NCI-H1694 treated with DMSO at 0.1 percent for 48 hours (cell line): ENCODE measurements around the gene KRT79.

ENCODE experiments used
- DNase-seq: peaks from one replicate; lab custom pipeline; 2025; lab: John Stamatoyannopoulos, UW

KRT79 gene

DNA sequence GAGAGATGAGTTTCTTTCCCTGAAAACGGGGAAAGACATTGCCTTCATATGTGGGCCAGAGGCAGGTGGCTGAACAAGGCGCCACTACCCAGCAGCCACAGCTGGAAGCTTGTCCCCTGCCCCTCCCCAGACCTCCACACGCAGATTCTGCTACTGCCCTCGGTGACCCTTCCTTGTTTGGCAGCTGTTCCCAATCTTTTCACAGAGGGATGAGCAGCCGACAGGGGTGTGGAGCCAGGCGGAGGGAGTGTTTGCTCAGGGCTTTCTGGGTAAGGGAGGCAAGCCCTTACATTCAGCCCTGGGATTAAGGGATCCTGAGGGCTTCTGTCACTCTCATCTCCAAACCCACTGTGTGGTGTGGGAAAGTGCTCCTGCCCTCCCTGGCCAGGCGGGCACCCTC lies 15.7 kb downstream of the KRT79 start:
- DNase-seq, result no peak

DNA sequence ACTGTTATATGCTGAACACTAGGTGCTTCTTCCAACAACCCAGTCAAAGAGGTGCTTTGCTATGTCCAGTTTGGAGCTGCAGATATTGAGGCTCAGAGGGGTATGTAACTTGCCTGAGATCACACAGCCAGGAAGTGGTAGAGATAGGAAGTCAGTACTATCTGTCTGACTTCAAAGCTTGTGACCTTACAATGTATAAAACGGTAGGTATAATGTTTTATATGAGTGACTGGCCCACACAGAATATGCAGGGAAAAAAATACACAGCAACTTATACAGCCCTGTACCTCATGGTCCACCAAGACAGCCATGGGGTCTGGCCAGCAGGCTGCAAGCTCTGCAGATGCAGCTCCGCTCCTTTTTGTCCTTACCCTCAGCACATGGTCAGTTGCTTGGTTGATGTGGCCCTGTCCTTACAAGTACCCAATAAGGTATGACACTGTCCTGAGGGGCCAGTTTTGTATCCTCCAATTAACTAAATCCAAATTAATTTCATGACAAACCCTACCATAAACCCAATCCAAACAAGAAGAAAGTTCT lies 16.3 kb downstream of the KRT79 start:
- DNase-seq, result no peak

DNA sequence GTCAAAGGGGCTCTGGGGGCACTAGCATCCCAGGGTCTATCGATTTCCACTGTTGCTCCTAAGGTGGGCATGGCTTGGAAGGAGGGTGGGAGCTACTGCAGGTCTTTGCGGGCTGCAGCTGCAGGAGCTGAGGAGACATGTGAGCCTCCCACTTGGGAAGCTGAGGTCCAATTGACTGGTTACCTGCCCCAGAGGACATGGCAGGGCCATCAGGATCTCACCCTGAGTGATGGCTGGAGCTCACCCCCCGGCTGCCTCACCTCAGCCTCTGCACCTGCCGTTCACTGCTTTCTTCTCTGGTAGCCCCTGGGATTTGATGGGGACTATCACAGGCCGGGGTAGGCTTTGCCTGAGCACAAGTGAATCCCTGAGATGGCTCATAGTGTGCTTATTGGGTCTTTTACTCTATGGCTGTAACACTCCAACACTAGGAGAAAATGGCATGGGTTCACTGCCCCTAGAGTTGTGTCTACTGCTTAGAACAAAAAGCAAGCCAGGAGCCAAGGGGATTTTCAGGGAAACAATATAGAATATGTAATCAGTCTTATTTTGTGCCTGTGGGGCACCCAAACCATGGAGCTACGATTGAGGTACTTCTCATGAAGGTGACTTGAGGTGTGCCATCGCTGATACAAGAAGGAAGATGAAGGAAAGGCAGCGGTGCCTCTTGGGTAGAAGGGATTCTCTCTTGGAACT lies 17.0 kb downstream of the KRT79 start:
- DNase-seq, result no peak

DNA sequence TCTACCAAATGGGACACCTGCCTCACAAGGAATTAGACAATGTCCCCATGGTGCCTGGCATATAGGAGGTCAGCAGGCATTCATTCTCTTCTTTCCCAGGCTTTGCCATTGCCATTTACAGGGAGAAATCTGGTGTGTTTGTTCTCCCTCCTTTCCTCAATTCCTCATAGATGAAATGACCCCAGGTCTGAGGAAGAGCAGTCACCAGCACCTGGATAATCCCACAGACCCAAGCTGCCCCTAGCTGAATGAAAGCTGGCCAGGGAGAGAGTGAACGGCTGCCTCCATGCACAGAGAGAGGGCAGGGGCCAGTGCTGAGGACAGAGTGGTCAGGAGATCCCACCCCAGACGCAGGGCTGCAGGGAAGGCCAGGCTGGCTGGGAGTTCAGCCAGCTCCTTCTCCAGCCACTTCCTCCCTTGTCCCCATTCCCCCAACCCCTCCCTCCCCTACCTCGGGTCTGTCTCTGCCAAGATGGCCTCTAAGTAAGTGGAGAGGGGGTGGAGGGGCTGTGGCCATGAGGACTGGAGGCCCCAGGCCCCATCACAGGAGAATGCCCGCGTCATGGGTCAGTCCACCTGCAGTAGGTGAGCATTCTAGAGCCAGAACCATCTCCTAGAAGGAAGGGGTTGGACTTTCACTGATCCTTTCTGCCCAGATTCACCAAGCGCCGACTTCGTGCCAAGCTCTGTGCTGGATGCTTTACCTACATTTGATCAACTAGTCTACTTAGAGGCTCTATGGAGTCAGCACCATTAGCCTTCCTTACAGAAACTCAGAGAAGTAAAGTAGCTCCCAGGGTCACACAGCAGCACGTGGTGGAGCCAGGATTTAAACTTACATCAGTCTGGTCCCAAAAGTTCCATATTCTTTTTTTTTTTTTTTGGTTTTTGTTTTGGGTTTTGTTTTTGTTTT lies 18.2 kb downstream of the KRT79 start:
- no peak for DNase-seq

GRCh38 chr12:52815161-52815560 lies 18.9 kb downstream of the KRT79 start:
- no peak for DNase-seq

- no peak for DNase-seq
Measured at GRCh38 chr12:52814710-52815155, 19.4 kb downstream of the KRT79 start.

- DNase-seq, result no peak
Measured at GRCh38 chr12:52813885-52814709, 20.0 kb downstream of the KRT79 start, which contains the start of gene KRT4. Gene KRT4 (minus strand): TSS chr12:52814116. CDS start chr12:52814058, 58 bp downstream.

- no peak for DNase-seq
Measured at GRCh38 chr12:52813203-52813819, 20.8 kb downstream of the KRT79 start.

- no peak for DNase-seq
Measured at GRCh38 chr12:52812749-52813148, 21.4 kb downstream of the KRT79 start.

DNA sequence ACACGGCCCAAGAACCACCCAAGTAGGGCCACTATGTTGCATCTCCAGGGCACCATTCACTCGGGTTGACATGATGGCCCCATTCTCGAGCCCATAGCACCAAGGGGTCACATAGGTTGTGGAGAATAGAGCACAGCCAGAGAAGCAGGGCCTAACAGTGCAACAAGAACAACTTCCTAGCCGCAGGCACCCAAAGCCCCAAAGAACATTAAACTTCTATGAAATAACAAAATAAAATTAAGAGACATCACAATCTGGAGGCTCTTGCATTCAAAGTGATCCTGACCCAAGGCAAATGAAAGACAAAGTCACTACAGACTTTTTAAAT lies 22.1 kb downstream of the KRT79 start:
- no peak for DNase-seq

DNA sequence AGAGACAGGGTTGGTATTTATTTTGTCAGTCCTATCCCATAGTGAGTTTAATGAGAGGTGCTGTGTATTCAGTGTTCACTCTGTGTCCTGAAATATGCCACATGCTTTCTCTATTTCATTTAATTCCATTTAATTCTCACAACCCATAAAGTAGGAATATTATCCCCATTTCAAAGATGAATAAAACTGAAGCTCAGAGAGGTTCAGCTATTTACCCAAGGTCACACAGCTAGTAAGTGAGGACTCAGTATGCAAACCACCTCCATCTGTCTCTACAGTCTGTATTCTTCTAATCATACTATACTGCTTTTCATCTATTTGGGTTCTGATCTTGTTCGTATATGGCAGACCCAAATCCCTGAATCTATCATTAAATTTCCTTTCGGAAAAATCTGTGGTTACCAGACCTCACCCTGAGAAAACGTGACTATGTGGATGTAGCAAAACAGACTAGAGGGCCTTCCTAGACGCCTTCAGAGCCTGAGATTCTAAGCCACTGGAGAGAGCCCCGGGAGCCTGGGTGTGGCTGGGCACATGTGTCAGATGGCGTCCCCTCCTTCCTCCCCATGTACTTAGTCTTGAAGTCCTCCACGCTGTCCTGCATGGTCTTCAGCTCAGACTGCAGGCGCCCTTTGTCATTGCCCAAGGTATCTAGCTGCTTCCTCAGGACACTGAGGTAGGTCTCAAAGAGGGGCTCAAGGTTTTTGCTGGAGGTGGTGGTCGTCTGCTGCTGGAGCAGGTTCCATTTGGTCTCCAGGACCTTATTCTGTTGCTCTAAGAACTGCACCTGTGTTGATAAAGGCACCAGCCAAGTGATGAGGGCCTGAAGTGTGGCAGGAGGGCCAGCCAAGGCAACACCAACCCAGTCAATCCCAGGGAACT lies 22.7 kb downstream of the KRT79 start:
- no peak for DNase-seq

DNA sequence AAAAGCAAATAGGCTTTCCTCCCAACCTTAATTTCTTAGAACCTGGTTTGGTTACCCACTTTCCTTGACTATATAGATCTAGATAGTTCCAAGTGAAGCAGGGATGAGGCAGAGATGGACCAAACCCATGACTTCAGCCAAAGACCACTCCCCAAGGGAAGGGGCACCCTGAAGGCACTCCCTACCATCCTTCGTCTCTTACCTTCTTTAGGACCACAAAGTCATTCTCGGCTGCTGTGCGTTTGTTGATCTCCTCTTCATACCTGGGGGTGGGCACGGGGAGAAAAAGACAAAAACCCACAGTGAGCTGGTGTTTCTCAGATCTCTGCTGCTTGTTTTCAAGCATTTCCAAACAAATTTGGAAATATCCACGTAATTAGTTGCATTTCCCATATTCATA lies 23.6 kb downstream of the KRT79 start:
- no peak for DNase-seq

- no peak for DNase-seq
Measured at GRCh38 chr12:52809166-52809565, 24.9 kb downstream of the KRT79 start.

DNA sequence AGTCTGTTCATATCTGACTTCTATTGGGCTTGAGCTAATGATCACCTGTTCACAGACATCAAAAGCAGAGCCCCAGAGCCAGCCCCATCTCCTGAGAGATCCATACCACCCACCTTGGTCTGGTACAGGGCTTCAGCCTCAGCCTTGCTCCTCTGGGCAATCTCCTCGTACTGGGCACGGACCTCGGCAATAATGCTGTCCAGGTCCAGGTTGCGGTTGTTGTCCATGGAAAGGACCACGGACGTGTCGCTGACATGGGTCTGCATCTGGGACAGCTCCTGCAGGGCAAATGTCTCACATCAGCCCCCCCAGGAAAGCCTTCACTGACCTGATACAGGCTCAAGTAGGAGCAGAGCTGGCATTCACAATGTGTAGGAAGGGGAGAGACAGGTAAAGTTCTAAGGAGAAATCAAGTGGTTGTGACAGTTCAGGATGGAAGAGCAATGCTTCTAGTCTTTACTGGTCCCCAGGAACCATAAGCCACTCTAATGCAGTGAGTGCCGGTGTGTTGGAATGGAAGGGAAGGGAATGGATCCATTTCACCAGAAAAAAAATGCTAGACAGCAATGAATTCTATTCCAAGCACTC lies 25.4 kb downstream of the KRT79 start:
- DNase-seq, result no peak

DNA sequence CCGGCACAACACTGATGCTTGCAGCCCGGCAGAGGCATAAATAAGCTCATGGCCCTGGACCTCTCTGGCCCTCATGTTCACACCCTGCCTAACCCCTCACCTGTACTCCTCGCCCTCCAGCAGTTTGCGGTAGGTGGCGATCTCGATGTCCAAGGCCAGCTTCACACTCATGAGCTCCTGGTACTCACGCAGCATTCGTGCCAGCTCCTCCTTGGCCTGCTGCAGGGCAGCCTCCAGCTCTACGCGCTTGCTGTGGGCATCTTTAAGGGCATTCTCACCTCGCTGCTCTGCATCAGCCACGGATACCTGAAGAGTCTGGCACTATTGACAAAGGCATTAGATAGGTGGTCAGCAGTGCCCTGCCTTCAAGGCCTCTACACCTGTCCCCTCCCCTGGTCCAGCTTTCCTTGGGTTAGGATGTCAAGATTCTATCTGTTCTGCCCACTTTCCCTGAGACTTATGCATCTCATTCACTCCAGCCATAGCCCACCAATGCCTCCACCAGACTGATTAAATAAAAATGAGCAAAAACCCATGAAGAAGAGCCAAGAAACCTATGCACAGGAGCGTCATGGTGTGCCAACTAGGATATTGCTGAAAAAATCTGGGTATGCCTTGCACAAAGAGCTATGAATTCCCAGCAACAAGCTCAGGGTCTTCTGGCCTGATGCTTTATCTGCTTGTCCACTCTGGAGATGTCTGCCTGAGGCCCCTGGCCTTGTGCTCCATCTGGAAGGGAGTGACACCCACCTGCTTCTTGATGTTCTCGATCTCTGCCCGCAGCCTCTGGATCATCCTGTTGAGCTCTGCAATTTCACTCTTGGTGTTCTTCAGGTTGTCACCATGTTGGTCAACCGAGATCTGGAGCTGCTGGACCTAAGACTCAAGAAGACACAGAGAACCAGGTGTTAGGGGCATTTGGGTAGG lies 26.3 kb downstream of the KRT79 start:
- no peak for DNase-seq

GRCh38 chr12:52806821-52807543 lies 27.1 kb downstream of the KRT79 start:
- no peak for DNase-seq

DNA sequence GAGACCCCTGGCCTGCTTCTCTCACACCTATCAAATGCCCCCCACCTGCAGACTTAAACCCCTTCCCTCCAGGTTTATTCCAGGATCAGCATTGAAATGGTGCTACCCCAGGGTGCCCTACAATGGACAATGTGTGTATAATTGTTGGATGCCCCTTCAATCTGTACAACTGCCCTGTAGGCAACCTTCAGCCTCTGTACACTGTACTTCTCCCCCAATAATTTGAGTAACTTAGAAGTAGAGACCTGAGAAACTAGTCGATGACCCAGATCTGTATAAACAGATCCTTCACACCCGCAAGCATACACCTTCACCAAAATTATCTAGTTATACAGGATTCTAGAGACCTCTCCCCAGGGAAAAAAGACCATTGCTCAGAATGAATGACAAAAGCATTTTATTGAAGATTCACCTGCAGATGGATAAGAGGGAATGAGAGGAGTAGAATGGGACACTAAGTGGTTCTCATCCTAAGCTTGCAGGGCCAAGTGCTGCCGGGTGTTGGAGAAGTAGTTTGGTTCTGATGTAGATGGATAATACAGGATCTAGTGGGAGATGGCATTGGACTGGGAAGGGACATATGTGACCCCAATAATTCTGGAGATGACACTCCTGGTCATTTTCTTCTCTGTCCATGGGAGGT lies 27.8 kb downstream of the KRT79 start:
- no peak for DNase-seq

- DNase-seq, result no peak
Measured at GRCh38 chr12:52805739-52806138, 28.4 kb downstream of the KRT79 start.
